C4-2B (cell line): ENCODE data around the gene FUT8.
"Not testable (repeated sequence)": the region's sequence is repeated elsewhere in the genome, so short reads cannot be mapped to it uniquely, and the experiment has no call there.

Source experiments
- H3K27ac ChIP-seq: fragments of 450-650 bp; 2 replicates; pipeline ENCODE4 v1.5.1; 2017
- ZFX ChIP-seq: fragments of 450-650 bp; IDR thresholded peaks from 2 replicates; pipeline ENCODE4 v1.6.1; 2017
- TF ChIP-seq, protein P1 (sequence below): fragments of 450-650 bp; conservative IDR thresholded peaks from 2 replicates; pipeline ENCODE4 v1.5.1; 2017; ENCODE audit warnings: mild to moderate bottlenecking

The FUT8 gene

DNA sequence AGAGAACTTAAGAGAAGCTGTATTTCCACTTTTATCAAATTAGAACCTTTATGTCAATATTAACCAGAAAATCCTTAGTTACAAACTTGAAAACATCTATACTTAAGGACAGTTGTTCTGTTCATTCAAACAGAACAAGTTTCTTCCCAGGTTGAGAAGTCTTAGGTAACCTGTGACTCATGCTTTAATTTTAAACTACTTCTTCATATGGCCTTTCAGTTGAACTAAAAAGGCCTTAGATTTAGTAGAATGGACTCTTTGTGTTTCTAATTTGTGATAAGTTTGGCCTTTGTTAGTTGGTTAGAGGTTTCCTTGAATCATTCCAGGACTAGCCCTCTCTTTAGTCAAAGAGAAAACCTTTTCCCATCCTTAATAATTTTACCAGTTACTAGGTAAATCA, 274.2 kb downstream of the FUT8 start:
- H3K27ac ChIP-seq, result no peak overlapping the region
- TF ChIP-seq, protein P1, sequence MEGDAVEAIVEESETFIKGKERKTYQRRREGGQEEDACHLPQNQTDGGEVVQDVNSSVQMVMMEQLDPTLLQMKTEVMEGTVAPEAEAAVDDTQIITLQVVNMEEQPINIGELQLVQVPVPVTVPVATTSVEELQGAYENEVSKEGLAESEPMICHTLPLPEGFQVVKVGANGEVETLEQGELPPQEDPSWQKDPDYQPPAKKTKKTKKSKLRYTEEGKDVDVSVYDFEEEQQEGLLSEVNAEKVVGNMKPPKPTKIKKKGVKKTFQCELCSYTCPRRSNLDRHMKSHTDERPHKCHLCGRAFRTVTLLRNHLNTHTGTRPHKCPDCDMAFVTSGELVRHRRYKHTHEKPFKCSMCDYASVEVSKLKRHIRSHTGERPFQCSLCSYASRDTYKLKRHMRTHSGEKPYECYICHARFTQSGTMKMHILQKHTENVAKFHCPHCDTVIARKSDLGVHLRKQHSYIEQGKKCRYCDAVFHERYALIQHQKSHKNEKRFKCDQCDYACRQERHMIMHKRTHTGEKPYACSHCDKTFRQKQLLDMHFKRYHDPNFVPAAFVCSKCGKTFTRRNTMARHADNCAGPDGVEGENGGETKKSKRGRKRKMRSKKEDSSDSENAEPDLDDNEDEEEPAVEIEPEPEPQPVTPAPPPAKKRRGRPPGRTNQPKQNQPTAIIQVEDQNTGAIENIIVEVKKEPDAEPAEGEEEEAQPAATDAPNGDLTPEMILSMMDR, result no peak
- TF ChIP-seq ZFX, result no peak

DNA sequence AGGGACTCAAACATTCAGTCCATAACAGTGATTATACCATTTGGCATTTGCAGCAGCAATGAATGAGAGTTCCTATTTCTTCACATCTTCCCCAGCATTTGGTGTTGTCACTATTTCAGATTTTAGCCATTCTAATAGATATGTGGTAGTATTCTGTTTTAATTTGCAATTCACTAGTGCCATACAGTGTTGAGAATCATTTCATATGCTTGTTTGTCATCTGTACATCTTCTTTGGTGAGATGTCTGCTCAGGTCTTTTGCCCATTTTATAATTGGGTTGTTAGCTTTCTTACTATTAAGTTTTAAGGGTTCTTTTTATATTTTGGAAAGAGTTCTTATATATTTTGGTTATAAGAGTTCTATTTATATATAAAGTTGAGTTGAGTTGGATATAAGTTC, 276.5 kb downstream of the FUT8 start:
- TF ChIP-seq, protein P1, result no peak
- no peak for TF ChIP-seq ZFX
- H3K27ac ChIP-seq, result no peak overlapping the region

DNA sequence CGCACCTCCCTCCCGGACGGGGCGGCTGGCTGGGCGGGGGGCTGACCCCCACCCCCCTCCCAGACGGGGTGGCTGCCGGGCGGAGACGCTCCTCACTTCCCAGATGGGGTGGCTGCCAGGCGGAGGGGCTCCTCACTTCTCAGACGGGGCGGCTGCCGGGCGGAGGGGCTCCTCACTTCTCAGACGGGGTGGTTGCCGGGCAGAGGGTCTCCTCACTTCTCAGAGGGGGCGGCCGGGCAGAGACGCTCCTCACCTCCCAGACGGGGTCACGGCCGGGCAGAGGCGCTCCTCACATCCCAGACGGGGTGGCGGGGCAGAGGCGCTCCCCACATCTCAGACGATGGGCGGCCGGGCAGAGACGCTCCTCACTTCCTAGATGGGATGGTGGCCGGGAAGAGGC, 280.0 kb downstream of the FUT8 start:
- not testable (repeated sequence) for H3K27ac ChIP-seq

DNA sequence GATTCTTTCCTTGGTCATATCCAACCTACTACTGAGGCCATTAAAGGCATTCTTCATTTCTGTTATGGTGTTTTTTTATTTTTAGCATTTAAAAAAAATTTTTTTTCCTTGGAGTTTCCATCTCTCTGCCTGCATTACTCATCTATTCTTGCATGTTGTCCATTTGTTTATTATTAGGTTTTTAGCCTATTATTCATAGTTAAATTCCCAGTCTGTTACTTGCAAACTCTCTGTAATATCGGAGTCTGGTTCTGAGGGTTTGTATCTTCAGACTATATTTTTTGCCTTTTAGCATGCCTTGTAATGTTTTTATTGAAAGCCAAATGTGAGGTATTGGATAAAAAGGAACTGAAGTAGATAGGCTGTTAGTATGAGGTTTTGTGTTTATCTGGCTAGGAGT, 284.3 kb downstream of the FUT8 start:
- no peak overlapping the region for H3K27ac ChIP-seq
- no peak for TF ChIP-seq ZFX
- TF ChIP-seq, protein P1, result no peak

DNA sequence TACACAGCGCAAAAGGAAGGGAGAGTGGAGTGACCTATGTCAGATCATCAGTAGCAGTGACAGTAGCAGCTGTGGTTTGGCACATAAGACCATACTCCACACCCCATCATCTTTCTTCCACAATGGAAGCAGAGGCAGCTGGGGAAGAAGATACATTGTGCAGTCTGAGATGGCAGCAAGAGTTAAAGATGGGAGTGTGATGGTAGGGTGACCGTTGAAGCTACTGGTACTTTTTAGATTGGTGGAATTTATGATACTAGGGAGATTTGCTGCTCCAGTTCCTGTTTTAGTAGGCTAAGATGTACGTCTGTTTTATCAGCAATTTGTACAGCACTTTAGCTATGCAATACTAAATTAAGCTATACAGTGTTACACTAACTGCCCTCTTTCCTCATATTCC, 291.0 kb downstream of the FUT8 start:
- TF ChIP-seq, protein P1, result no peak
- TF ChIP-seq ZFX, result no peak
- H3K27ac ChIP-seq, result no peak overlapping the region

DNA sequence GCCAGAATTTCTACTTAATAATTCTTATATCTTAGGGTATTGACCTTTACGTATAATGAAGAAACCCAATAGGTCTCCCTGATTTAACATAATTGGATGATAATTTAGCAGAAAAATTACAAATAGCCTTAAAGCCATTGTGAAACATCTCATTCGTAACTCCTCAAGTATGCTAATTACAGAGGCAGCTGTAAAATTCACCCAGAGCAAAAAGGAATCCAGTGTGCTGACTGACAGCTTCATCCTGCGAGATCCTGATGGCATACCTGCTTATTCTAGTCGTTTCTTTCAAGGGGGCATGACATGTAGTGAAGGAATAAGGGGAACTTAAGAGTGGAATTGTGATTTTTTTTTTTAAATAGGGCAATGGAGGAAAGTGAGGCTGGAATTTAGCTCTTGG, 291.5 kb downstream of the FUT8 start:
- no peak for TF ChIP-seq ZFX
- TF ChIP-seq, protein P1, result no peak
- H3K27ac ChIP-seq, result no peak overlapping the region

DNA sequence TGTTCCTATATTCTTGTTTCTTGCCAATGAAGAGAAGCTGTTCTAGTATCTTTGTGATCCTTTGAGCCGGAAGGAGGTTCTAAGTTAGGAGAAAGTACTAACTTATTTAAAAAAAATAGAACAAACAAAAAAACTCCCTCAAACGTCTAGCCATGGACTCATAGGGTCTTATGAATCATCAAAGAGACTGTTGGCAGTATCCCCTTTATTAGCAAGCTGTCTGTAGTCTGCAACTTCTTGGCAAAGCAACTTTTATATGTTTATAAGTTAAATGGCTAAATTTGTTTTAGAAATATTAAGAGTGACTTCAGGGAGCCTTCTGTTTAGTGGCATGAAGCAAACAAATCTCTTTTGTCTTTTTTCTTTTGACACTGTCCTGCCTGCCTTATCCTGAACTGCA, 291.9 kb downstream of the FUT8 start:
- H3K27ac ChIP-seq, result no peak overlapping the region
- TF ChIP-seq ZFX, result no peak
- TF ChIP-seq, protein P1, result no peak

DNA sequence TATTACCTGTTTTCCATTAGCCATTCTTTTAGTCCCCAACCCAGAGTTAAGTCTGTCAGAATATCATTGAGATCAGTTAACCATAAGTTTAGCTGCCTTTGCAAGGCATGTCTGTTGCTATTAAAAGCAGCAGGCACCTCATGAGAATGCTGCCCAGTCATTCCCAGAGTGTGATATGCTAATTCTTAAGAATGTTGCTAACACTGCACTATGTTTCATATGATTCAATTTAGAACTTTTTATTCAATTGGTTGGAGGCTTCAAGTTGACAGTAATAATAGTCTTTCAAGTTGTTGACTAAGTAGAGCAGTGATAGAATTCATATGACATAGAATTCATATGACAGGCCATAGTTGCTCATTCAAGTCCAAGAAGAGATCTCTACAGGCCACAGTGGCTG, 292.3 kb downstream of the FUT8 start:
- TF ChIP-seq, protein P1, result no peak
- TF ChIP-seq ZFX, result no peak

More for the DNA sequence above, 292.3 kb downstream of the FUT8 start:
- no peak overlapping the region for H3K27ac ChIP-seq
